Tibial artery (tissue), 4 donors: ENCODE data around the gene AXIN2.
A peak's percentile ranks its signal among the peaks of the same experiment; 100 is the strongest.

Experiments
- DNase-seq, 2 donors: peaks; one replicate each; pipeline ENCODE4 v3.0.0-alpha.2; 2019
- H3K27ac ChIP-seq, 2 donors: fragments of 200-600 bp; sonication (generic) in 1 of 2; 1 replicate in 1 of 2; 2 replicates in 1 of 2; pipeline ENCODE4 v1.5.1; 2018 to 2019; ENCODE audit warnings: mild to moderate bottlenecking in 1 of 2
- H3K27me3 ChIP-seq, 2 donors: fragments of 200-600 bp; sonication (generic) in 1 of 2; one replicate each; pipeline versions ENCODE4 v1.5.1 to v1.6.0; 2016 to 2019
- H3K36me3 ChIP-seq, 3 donors: fragments of 200-600 bp; sonication (generic) in 2 of 3; one replicate each; pipeline ENCODE4 v1.5.1; 2016 to 2019; ENCODE audit warnings: mild to moderate bottlenecking in 2 of 3
- H3K4me1 ChIP-seq, 4 donors: fragments of 200-600 bp; sonication (generic) in 2 of 4; 1 replicate in 3 of 4; 2 replicates in 1 of 4; pipeline ENCODE4 v1.5.1; 2016 to 2019
- H3K4me3 ChIP-seq, 2 donors: fragments of 200-600 bp; sonication (generic) in 1 of 2; 1 replicate in 1 of 2; 2 replicates in 1 of 2; pipeline ENCODE4 v1.5.1; 2018 to 2019; ENCODE audit warnings: mild to moderate bottlenecking in 2 of 2
- H3K9me3 ChIP-seq, 3 donors: fragments of 200-600 bp; sonication (generic) in 1 of 3; one replicate each; pipeline ENCODE4 v1.5.1; 2016 to 2019
- intact Hi-C: fragments of 100-400 bp; cut with DNase I; formaldehyde crosslinking; loops from one replicate; pipeline ENCODE4 v1.15.0; 2023; ENCODE audit warnings: low total_unique reads
- TF ChIP-seq, protein P1 (sequence below), 2 experiments: fragments of 200-600 bp in 1 of 2; fragments of 450-650 bp in 1 of 2; IDR thresholded peaks; one replicate each; pipeline ENCODE4 v1.5.1; 2017 to 2019; ENCODE audit warnings: antibody characterized with exemption in 2 of 2, mild to moderate bottlenecking in 1 of 2, moderate library complexity in 1 of 2

AXIN2 gene, protein sequence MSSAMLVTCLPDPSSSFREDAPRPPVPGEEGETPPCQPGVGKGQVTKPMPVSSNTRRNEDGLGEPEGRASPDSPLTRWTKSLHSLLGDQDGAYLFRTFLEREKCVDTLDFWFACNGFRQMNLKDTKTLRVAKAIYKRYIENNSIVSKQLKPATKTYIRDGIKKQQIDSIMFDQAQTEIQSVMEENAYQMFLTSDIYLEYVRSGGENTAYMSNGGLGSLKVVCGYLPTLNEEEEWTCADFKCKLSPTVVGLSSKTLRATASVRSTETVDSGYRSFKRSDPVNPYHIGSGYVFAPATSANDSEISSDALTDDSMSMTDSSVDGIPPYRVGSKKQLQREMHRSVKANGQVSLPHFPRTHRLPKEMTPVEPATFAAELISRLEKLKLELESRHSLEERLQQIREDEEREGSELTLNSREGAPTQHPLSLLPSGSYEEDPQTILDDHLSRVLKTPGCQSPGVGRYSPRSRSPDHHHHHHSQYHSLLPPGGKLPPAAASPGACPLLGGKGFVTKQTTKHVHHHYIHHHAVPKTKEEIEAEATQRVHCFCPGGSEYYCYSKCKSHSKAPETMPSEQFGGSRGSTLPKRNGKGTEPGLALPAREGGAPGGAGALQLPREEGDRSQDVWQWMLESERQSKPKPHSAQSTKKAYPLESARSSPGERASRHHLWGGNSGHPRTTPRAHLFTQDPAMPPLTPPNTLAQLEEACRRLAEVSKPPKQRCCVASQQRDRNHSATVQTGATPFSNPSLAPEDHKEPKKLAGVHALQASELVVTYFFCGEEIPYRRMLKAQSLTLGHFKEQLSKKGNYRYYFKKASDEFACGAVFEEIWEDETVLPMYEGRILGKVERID

DNA sequence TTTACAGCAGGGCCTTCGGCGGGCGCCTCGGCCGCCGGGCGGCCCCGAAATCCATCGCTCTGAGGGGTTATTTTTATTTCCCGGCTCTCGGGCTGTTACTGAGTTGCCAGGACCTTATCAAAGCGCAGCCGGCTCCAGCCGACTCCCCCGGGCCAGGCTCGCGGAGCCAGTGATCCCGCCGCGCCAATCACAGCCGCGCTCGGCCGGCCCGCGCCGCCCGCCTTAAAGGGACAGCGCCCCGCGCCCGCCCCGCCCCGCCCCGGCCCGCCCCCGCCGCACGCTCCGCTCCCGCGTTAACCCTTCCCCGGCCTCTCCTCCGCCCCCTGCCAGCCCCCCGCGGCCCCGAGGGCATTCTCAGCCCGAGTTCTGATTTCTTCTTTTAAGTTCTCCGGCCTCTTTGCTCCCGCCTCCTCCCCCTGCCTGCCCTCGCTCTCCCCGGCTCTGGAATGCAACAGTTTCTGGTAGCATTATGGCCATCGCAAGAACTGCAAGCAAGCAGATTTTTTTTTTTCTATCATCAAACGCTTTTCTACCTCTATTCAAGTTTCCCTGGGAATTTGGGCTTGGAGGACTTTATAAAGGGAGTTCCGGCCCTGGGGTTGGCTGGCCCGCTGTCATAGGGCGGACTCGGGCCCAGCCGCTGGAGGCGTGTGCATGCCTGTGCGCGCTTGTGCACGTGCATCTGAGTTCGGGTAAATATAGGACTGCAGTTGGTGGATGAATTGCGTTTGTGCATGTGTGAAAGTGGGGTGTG lies at the start of gene AXIN2:
TSS of gene AXIN2 (minus strand) at position 197 of the 754 bp plus-strand sequence. CDS start 3,028 bp downstream, outside the sequence.
- intact Hi-C loops = loop anchor here (5.0 kb wide), 1 partner anchor 221 kb away; no protein-coding TSS in a partner anchor
- Histone ChIP-seq H3K27me3 (no peaks in the 10 kb centered on the region), H3K4me3 (peak within 1 kb of the TSS; percentile 87 to 94), H3K36me3 (peaks cover 0 to 4% (median 0%) of the 10 kb centered on the region in 3 donors), H3K9me3 (no peaks in the 10 kb centered on the region), H3K27ac (peak within 1 kb of the TSS; percentile 89 to 91), H3K4me1 (peaks cover 0 to 31% (median 13%) of the 10 kb centered on the region in 4 donors)
- TF ChIP-seq, protein P1, sequence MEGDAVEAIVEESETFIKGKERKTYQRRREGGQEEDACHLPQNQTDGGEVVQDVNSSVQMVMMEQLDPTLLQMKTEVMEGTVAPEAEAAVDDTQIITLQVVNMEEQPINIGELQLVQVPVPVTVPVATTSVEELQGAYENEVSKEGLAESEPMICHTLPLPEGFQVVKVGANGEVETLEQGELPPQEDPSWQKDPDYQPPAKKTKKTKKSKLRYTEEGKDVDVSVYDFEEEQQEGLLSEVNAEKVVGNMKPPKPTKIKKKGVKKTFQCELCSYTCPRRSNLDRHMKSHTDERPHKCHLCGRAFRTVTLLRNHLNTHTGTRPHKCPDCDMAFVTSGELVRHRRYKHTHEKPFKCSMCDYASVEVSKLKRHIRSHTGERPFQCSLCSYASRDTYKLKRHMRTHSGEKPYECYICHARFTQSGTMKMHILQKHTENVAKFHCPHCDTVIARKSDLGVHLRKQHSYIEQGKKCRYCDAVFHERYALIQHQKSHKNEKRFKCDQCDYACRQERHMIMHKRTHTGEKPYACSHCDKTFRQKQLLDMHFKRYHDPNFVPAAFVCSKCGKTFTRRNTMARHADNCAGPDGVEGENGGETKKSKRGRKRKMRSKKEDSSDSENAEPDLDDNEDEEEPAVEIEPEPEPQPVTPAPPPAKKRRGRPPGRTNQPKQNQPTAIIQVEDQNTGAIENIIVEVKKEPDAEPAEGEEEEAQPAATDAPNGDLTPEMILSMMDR (IDR thresholded peaks at IDR 0.05) = peak in 1 of 2 experiments; percentile 34
- DNase-seq = peak; percentile 88 to 93

DNA sequence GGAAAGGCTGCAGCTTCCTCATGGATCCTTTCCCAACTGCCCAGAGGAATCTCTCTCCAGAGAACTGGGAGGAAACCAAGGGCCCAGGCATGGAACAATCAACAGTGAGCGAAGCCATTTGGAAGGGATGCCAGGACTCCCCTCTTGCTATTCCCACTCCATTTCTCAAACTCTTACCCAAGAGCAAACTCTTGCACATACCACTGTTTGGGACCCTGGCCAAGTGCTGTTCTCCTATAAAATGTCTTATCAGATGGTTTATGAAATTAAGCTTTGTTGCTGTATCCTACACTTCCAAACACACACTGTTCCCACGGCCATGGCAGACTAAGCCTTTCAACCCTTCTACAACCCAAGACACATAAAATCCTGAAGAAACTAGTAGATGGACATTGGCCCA lies 48.3 kb upstream of the AXIN2 start:
- intact Hi-C loops = no loop called here
- Histone ChIP-seq H3K4me1 (peaks cover 0 to 3% (median 0%) of the 10 kb centered on the region in 4 donors), H3K9me3 (no peaks in the 10 kb centered on the region), H3K27ac (no peak overlapping the region), H3K36me3 (no peaks in the 10 kb centered on the region), H3K27me3 (no peaks in the 10 kb centered on the region), H3K4me3 (no peak overlapping the region)
- TF ChIP-seq, protein P1 (IDR thresholded peaks at IDR 0.05) = no peak
- DNase-seq = no peak

DNA sequence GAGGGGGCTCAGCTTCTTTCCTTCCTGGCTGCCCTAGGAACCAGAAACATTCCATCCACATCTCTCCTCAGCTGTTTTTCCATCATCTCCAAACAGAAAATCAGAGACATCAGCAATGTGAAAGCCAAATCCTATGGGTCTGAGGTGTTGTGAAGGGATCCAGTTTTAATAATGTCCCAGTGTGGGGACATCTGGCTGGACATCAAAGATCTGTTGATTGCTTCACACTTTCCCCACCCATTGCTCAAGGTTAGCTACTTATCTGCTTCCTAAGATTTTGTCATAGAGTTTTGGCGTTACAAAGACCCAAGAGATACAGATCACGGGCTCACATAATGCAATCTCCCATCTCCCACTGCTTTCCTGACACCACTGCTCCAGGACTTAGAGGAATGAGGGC lies 47.8 kb upstream of the AXIN2 start:
- H3K27ac ChIP-seq = no peak overlapping the region
- no peaks in the 10 kb centered on the region for H3K36me3 ChIP-seq
- intact Hi-C loops = no loop called here
- no peak for DNase-seq
- TF ChIP-seq, protein P1 (IDR thresholded peaks at IDR 0.05) = no peak
- no peaks in the 10 kb centered on the region for H3K9me3 ChIP-seq
- H3K4me1 ChIP-seq = peaks cover 0 to 3% (median 0%) of the 10 kb centered on the region in 4 donors
- no peak overlapping the region for H3K4me3 ChIP-seq
- H3K27me3 ChIP-seq = no peaks in the 10 kb centered on the region

DNA sequence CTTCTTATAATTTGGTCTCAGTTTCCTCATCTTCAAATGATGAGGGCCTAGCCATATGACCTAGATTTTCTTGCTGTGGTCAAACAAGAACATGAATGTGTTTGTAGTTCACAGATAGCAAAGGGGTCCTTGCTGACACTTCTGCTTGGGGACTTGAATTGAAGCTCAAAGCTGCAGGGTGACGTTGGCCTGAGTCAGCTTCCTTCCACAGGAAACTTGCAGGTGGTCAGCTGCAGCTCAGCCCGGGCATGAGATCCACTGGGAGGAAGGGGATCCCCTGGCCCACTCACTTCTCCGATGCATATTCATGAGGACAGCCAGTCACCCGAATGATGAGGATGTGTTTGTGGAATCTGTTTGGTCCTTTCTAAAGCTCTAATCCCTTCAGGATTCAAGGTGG lies 42.6 kb upstream of the AXIN2 start:
- Histone ChIP-seq H3K4me3 (no peak overlapping the region), H3K36me3 (no peaks in the 10 kb centered on the region), H3K27ac (no peak overlapping the region), H3K27me3 (no peaks in the 10 kb centered on the region), H3K4me1 (peaks cover 0 to 16% (median 9%) of the 10 kb centered on the region in 4 donors), H3K9me3 (no peaks in the 10 kb centered on the region)
- no peak for DNase-seq
- intact Hi-C loops = no loop called here
- TF ChIP-seq, protein P1 (IDR thresholded peaks at IDR 0.05) = no peak

DNA sequence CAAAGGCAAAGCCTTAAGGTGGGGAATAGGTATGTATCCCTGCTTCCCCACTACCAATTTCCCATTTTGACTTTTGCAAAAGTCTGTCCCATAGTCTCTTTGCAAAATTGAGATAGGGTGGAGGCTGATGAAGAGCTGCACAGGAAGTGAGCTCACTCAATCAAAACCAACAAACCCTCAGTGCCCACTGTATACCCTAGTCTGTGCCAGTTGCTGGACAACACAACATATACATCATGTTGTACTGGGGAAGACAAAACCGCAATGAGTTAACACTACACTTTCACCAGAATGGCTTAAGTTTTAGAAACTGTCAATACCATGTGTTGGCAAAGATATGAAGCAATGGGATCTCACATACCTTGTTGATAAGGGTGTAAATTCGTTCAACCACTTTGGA lies 40.4 kb upstream of the AXIN2 start:
- H3K27me3 ChIP-seq = no peaks in the 10 kb centered on the region
- intact Hi-C loops = no loop called here
- H3K36me3 ChIP-seq = no peaks in the 10 kb centered on the region
- TF ChIP-seq, protein P1 (IDR thresholded peaks at IDR 0.05) = no peak
- H3K27ac ChIP-seq = no peak overlapping the region
- no peaks in the 10 kb centered on the region for H3K9me3 ChIP-seq
- DNase-seq = no peak
- no peak overlapping the region for H3K4me3 ChIP-seq
- H3K4me1 ChIP-seq = peaks cover 0 to 16% (median 9%) of the 10 kb centered on the region in 4 donors
